Measurements from ENCODE around the gene HNRNPF. TPM values are rescaled to one million over a fixed set of nuclear protein-coding genes. Genes with fewer than 3 reads are reported as not detected.

Gene HNRNPF
- total RNA-seq, 1 donor from 2014 or later, result 175 TPM

DNA sequence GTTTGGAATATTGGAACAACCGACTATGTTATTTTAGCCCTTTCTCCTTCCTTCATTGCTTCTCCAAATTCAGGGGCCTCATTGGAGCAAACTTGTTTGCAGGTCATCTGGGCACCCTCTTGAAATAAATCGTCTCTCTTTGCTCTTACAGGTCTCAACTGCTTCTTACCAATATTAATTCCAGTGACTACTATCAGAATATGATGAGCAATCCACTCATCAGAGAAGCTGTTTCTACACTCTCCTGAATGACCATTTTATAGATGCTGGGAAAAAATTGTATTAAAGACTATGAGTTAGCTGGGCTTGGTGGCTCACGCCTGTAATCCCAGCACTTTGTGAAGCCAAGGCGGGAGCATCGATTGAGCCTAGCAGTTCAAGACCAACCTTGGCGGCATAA is 12.5 kb upstream of the HNRNPF start:
- H3K4me3 Mint-ChIP-seq, result no peak overlapping the region
- no peak for DNase-seq (ENCODE audit: low spot score)

DNA sequence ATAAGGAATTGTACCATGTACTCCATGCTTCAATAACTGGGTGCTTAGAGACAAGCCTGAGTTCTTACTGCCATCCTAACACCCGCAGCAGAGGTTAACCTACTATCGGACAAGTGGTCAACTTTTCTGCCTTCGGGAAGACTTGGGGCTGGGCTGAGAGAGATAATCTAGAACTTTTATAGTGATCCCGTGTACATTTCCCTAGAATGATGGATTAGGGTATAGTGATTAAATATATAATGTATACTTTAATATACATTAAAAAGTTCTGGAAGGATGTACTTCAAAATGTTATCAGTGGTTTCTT is 12.2 kb upstream of the HNRNPF start:
- no peaks in the 10 kb centered on the region for H3K36me3 ChIP-seq
- Mint-ChIP-seq H3K36me3 (no peaks in the 10 kb centered on the region), H3K4me1 (no peaks in the 10 kb centered on the region), H3K9me3 (peaks cover 27% of the 10 kb centered on the region), H3K4me3 (peak overlapping the region; percentile 66), H3K27ac (no peak overlapping the region), H3K27me3 (ENCODE audit: insufficient read depth, low read depth) (peaks cover 13% of the 10 kb centered on the region)
- H3K4me3 ChIP-seq, result peak overlapping the region; percentile 33
- H3K79me2 ChIP-seq (ENCODE audit: low read depth), result no peaks in the 10 kb centered on the region
- TF ChIP-seq, protein P1, sequence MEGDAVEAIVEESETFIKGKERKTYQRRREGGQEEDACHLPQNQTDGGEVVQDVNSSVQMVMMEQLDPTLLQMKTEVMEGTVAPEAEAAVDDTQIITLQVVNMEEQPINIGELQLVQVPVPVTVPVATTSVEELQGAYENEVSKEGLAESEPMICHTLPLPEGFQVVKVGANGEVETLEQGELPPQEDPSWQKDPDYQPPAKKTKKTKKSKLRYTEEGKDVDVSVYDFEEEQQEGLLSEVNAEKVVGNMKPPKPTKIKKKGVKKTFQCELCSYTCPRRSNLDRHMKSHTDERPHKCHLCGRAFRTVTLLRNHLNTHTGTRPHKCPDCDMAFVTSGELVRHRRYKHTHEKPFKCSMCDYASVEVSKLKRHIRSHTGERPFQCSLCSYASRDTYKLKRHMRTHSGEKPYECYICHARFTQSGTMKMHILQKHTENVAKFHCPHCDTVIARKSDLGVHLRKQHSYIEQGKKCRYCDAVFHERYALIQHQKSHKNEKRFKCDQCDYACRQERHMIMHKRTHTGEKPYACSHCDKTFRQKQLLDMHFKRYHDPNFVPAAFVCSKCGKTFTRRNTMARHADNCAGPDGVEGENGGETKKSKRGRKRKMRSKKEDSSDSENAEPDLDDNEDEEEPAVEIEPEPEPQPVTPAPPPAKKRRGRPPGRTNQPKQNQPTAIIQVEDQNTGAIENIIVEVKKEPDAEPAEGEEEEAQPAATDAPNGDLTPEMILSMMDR (IDR thresholded peaks at IDR 0.05), result no peak
- TF ChIP-seq EZH2phosphoT487 (IDR thresholded peaks at IDR 0.05) (no peak), EZH2 (IDR thresholded peaks at IDR 0.05) (no peak)
- H3K9me3 ChIP-seq (ENCODE audit: low read depth), result no peaks in the 10 kb centered on the region
- no peaks in the 10 kb centered on the region for H3K4me1 ChIP-seq
- H3K9ac ChIP-seq, result no peak overlapping the region
- peak overlapping the region; percentile 59 for H3K4me2 ChIP-seq
- H4K20me1 ChIP-seq (ENCODE audit: low read depth), result no peaks in the 10 kb centered on the region
- peaks cover 8% of the 10 kb centered on the region for H3K27me3 ChIP-seq
- peak overlapping the region; percentile 93 for H2AFZ ChIP-seq (replicated peaks)
- no peak for DNase-seq (ENCODE audit: low spot score)
- peaks cover 23% of the 10 kb centered on the region for H3F3A ChIP-seq (ENCODE audit: low read depth)
- no peak overlapping the region for H3K27ac ChIP-seq

More for the DNA sequence above, 12.5 kb upstream of the HNRNPF start:
- Histone ChIP-seq H3K9me3 (ENCODE audit: low read depth) (no peaks in the 10 kb centered on the region), H3F3A (ENCODE audit: low read depth) (peaks cover 23% of the 10 kb centered on the region), H3K36me3 (no peaks in the 10 kb centered on the region), H3K27ac (no peak overlapping the region), H4K20me1 (ENCODE audit: low read depth) (no peaks in the 10 kb centered on the region), H2AFZ (replicated peaks) (no peak overlapping the region), H3K4me1 (no peaks in the 10 kb centered on the region), H3K27me3 (peaks cover 8% of the 10 kb centered on the region), H3K4me2 (no peak overlapping the region), H3K79me2 (ENCODE audit: low read depth) (no peaks in the 10 kb centered on the region), H3K9ac (no peak overlapping the region), H3K4me3 (no peak overlapping the region)
- no peaks in the 10 kb centered on the region for H3K36me3 Mint-ChIP-seq
- H3K4me1 Mint-ChIP-seq, result no peaks in the 10 kb centered on the region
- H3K9me3 Mint-ChIP-seq, result peaks cover 27% of the 10 kb centered on the region
- TF ChIP-seq EZH2phosphoT487 (IDR thresholded peaks at IDR 0.05) (no peak), EZH2 (IDR thresholded peaks at IDR 0.05) (no peak)
- TF ChIP-seq, protein P1 (IDR thresholded peaks at IDR 0.05), result no peak
- H3K27me3 Mint-ChIP-seq (ENCODE audit: insufficient read depth, low read depth), result peaks cover 13% of the 10 kb centered on the region
- H3K27ac Mint-ChIP-seq, result no peak overlapping the region

DNA sequence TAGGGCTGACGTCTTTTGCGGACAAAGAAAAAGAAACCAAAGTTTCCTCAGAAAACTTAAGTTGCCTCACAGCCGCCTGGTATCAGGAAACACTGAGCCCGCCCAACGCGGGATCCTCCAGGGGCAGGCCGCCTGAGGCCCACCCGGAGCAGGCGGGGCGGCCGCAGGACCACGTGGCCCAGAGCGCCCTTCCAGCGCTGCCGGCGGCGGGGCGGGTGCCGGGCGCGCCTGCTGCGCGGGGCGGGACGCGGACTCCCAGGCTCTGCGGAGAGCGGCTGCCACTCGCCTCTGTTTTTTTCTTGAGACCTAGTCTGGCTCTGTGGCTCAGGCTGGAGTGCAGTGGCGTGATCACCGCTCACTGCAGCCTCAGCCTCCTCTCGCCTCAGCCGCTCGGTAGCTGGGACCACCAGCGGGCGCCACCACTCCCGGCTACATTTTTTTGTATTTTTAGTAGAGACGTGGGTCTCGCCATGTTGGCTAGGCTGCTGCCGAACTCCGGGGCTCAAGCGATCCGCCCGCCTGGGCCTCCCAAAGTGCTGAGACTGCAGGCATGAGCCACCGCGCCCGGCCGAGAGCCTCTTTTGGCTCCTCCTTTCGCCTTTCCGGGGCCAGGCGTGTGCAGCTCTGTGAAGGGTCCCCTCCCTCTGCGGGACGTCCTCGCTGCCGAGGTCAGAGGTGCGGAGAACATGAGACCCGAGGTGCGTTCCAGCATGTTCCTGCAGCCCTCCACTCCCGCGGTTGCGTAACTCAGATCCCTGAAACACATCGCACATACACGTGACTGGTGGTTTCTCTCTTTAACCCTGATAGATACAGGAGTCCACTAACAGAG is 11.6 kb upstream of the HNRNPF start:
- H3K9me3 ChIP-seq (ENCODE audit: low read depth), result no peaks in the 10 kb centered on the region
- Mint-ChIP-seq H3K4me3 (peak overlapping the region; percentile 66), H3K4me1 (no peaks in the 10 kb centered on the region), H3K9me3 (peaks cover 27% of the 10 kb centered on the region), H3K27me3 (ENCODE audit: insufficient read depth, low read depth) (peaks cover 12% of the 10 kb centered on the region), H3K36me3 (no peaks in the 10 kb centered on the region), H3K27ac (no peak overlapping the region)
- H3K4me3 ChIP-seq, result peak overlapping the region; percentile 33
- H3F3A ChIP-seq (ENCODE audit: low read depth), result peaks cover 23% of the 10 kb centered on the region
- DNase-seq (ENCODE audit: low spot score), result peak; percentile 70
- TF ChIP-seq EZH2phosphoT487 (IDR thresholded peaks at IDR 0.05) (no peak), EZH2 (IDR thresholded peaks at IDR 0.05) (peak; percentile 46)
- TF ChIP-seq, protein P1 (IDR thresholded peaks at IDR 0.05), result peak; percentile 42
- H3K36me3 ChIP-seq, result no peaks in the 10 kb centered on the region
- peak overlapping the region; percentile 59 for H3K4me2 ChIP-seq
- H4K20me1 ChIP-seq (ENCODE audit: low read depth), result no peaks in the 10 kb centered on the region
- no peaks in the 10 kb centered on the region for H3K4me1 ChIP-seq
- no peaks in the 10 kb centered on the region for H3K79me2 ChIP-seq (ENCODE audit: low read depth)
- H3K27me3 ChIP-seq, result peaks cover 8% of the 10 kb centered on the region
- H3K27ac ChIP-seq, result no peak overlapping the region
- H3K9ac ChIP-seq, result no peak overlapping the region
- peak overlapping the region; percentile 93 for H2AFZ ChIP-seq (replicated peaks)

Measured in neural progenitor cell (in vitro differentiated cells).